GM18505 (cell line): ENCODE measurements around the gene KLHL18.
"Not testable (repeated sequence)": the region's sequence is repeated elsewhere in the genome, so short reads cannot be mapped to it uniquely, and the experiment has no call there.

Experiments
- ATAC-seq: cut with Tn5 transposase; IDR thresholded peaks from one replicate; pipeline ENCODE4 v1.9.1; 2021; ENCODE audit not compliant: unreplicated experiment
- POLR2A ChIP-seq: IDR thresholded peaks from 4 replicates; pipeline ENCODE4 v1.6.1; 2011; ENCODE audit warnings: borderline replicate concordance; ENCODE audit not compliant: insufficient read depth, insufficient read length; ENCODE audit errors: extremely low read depth

KLHL18 gene

DNA sequence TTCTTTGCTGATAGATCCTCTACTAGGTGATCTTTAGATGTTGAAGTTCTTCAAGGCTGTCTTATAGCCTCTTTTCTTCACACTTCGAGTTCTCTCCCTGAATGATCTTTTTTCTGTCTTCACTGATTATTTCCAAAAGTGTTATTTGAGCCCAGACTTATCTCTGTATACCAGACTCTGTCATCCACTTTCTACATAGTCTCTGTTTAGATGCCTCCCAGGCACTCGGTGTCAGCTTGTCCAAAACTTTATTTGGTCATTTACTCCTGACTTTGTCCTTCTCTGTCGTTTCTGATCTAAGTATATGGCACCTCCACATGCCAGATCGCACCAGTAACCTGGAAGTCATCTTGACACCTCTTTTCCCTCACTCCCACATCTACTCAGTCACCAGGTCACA, 27.6 kb downstream of the KLHL18 start:
- TF ChIP-seq POLR2A, result no peak
- ATAC-seq, result no peak

DNA sequence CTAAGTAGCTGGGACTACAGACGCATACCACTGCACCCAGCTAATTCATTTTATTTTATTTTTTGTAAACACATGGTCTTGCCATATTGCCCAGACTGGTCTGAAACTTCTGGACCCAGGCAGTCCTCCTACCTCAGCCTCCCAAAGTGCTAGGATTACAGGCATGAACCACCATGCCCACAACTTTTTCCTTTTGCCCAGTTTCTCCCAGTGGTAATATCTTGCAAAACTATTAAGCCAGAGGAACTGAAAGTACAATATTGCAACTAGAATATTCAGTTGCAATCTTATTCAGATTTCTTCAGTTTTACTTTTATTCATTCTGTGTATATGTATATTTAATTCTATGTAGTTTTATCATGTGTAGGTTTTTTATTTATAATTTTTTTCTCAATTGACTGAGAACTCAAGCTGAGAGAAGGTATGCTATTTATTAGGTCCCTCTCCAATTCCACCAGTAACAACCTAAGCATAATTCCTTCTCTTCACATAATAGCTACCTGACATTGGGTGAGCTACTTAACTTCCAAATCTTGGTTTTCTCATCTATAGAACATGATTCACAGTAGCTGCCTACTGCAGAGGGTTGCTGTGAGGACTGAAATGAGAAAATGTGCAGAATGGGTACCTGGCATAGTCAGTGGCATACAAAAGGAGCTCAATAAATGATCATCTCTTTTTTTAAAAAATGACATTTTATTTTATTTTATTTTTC, 30.8 kb downstream of the KLHL18 start:
- TF ChIP-seq POLR2A, result no peak

GRCh38 chr3:47314056-47314764, 31.5 kb downstream of the KLHL18 start:
- no peak for ATAC-seq
- TF ChIP-seq POLR2A, result no peak

More for the DNA sequence above, 30.8 kb downstream of the KLHL18 start:
- no peak for ATAC-seq

DNA sequence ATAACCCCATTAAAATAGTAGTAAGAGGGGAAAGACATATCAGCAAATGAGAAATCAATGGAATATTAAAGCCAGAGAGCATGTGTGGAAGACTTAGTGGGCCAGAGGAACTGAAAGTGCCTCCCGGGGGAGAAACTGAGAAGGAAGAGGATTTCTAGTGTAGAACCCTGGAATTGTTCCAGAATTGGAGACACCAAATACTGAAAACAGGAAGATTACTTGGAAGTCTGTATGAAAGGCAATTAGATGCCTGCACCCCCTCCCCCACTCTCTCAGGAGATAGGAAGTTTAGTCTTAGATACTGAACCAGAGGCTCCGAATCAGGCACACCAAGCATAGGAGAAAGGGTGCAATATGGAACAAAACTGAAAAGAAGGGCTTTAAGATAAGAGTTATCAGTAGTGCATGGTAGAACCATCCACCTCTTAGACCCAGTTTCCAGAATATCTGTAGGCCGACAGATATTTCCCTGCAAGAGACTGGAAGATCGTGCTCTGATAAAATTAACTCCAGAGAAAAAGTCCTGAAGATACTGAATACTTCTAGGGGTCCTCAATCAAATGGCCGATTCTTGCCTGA, 32.4 kb downstream of the KLHL18 start:
- no peak for ATAC-seq
- TF ChIP-seq POLR2A, result no peak

DNA sequence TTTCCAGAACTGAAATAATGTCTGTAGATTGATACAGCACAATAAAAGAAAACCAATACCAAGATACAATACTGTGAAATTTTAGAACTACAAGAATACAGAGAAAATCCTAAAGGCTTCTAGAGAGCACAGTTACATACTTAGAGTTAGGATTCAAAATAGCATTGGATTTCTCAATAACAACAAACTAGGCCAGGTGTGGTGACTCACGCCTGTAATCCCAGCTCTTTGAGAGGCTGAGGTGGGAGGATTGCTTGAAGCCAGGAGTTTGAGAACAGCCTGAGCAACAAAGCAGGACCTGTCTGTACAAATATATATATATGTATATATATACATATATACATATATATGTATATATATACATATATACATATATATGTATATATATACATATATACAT, 33.4 kb downstream of the KLHL18 start:
- ATAC-seq, result not testable (repeated sequence)

DNA sequence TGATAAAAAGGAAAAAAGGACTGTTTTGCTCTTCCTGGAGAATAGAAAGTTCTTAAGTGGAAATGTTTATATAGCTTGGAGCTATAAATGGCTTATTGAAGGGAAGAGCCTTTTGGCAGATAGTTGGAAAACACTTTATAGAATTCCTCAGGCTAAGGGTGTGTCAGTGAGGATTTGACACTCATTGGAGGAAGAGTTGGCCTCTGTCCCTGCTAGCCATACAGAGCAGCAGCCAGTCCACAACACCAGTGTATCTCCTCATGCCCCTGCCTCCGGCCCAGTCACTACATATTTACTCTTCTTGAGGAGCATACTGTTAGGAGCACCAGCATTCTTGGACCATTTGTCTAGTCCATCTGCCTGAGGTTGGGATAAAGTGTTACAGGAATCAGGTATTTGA, 36.2 kb downstream of the KLHL18 start:
- ATAC-seq, result no peak
- TF ChIP-seq POLR2A, result no peak

DNA sequence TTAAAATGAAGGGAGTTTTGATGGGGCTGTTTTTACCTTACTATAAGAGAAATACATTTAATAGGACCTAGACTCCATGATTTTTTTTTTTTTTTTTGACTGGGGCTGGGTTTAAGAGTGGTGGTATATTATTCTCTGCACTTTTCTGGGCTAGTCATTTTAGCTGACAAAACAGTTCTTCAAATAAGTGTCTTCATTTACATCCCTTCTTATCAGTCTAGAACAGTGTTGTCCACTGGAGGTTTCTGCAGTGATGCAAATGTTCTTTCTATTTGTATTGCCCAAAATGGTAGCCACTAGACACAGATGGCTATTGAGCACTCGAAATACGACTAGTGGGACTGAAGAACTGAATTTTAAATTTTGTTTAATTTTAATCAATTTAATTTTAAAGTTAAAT, 37.2 kb downstream of the KLHL18 start:
- no peak for ATAC-seq
- TF ChIP-seq POLR2A, result no peak

GRCh38 chr3:47323431-47324277, 40.9 kb downstream of the KLHL18 start:
- no peak for ATAC-seq
- no peak for TF ChIP-seq POLR2A

DNA sequence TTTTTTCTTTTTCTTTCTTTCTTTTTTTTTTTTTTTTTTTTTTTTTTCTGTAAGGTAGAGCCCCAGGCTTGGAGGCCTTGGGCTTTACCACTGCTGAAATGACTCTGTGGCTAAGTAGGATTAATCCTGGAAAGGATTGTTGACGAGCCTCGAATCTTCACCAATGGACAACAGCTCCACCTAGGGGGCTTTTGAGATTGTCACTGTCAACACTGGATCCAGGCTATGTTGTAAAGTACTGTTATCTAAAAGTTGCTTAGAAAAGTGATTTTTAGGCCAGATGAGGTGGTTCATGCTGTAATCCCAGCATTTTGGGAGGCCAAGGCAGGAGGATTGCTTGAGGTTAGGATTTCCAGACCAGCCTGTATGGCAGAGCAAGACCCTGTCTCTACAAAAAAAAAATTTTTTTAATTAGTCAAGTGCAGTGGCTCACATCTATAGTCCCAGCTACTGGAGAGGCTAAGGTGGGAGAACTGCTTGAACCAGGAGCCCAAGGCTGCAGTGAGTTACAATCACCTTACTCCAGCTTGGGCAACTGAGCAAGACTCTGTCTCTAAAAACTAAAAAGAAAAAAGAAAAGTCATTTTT, 41.6 kb downstream of the KLHL18 start:
- no peak for ATAC-seq
- TF ChIP-seq POLR2A, result no peak

GRCh38 chr3:47333907-47334306, 51.2 kb downstream of the KLHL18 start:
- no peak for TF ChIP-seq POLR2A
- no peak for ATAC-seq

DNA sequence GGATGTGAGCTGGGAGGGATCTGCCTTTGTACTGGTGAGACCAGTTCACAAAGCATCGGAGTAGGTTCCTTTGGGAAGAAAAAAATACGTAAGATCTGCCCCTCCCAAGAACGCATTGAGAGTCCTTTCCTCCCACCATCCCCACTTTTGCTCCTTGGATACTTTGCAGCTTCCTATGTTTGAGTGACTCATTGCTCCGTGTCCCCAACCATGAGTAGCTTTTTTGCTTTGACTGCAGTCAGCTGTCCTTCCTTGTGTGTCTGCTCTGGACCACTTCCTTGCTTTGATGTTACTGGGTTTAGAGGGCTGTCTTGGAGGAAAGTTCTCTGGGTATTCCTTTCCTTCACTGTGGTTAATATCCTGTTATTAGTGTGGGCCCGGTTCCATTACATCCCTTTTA, 54.9 kb downstream of the KLHL18 start:
- no peak for ATAC-seq
- TF ChIP-seq POLR2A, result no peak

DNA sequence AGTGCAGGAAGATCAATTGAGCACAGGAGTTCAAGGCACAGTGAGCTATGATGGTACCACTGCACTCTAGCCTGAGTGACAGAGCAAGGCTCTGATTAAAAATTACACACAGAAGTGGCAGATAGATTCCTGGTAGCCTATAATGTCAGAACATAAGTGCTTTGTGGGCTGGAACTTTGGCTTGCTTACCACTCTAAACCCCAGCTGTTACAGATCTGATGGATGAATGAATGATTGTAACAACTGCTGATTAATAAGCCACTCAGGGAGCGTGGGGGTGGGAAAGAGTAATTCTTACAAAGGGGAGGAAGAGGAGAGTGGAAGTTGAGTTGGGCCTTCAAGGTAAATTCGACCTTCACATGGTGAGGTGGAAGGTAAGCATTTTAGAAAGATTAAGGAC, 57.2 kb downstream of the KLHL18 start:
- no peak for TF ChIP-seq POLR2A
- no peak for ATAC-seq

- no peak for TF ChIP-seq POLR2A
- ATAC-seq, result no peak
Observed at GRCh38 chr3:47340866-47341265, 58.1 kb downstream of the KLHL18 start.
